ENCODE results near the gene MRPS2. TPM values are rescaled to one million over a fixed set of nuclear protein-coding genes. Genes with fewer than 3 reads are reported as not detected.

The MRPS2 gene
- total and polyA plus RNA-seq, 2 of the 4 experiments (the other 2 are of a cell fraction), result 53.1 to 104 TPM

DNA sequence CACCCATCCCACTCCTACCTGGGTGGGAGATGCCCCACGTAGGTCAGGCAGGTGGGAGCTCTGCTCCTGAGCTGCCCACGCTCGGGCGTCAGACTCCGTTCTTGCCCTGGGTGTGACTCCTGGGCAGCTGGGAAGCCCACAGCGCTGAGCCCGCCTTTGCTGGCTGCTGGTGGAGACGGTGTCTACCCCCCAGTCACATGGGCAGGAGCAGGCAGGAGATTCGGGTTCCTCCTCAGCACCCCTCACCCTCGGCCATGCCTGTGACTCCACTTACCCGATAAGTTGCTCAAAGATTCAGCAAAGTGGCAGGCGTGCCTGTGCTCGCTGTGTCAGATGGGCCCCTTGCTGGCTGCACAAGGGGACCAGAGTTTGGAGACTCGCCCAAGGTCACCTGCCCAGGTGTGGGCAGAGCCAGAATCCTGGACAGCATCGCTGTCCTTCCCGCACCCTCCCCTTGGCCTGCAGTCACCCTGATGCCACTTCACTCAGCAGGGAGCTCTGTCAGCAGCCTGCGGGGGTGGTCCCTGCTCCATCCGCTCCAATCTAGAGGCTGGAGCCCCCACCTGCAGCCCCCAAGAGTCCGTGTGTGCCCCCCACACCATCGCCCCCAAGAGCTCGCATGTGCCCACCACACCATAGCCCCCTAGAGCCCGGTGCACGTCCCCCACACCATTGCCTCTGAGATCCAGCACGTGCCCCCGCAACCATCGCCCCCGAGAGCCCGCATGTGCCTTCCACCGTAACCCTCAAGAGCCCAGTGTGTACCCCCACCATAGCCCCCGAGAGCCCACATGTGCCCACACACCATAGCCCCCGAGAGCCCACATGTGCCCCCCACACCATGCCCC lies 25.0 kb downstream of the MRPS2 start:
- Histone ChIP-seq H4K91ac (ENCODE audit: insufficient read depth, low read depth, low read length) (no peak overlapping the region), H3K9me3 (ENCODE audit: control insufficient read depth, insufficient read depth, low read length) (no peaks in the 10 kb centered on the region), H4K5ac (ENCODE audit: low read depth, low read length) (no peak overlapping the region), H3K4me3 (ENCODE audit: insufficient read depth, low read depth, low read length) (no peak overlapping the region), H4K20me1 (ENCODE audit: insufficient read depth, low read length) (no peaks in the 10 kb centered on the region), H3K4me2 (ENCODE audit: low read depth, low read length) (no peak overlapping the region), H2BK20ac (ENCODE audit: low read depth, low read length) (no peak overlapping the region), H3K27me3 (ENCODE audit: control insufficient read depth, insufficient read depth, low read length) (peaks cover 1% of the 10 kb centered on the region), H2BK15ac (ENCODE audit: low read depth, low read length) (no peak overlapping the region), H2AK5ac (ENCODE audit: low read depth, low read length) (no peak overlapping the region), H3K23ac (ENCODE audit: low read depth, low read length) (no peak overlapping the region), H3K36me3 (ENCODE audit: control insufficient read depth, insufficient read depth, low read length) (no peaks in the 10 kb centered on the region), H3K27ac (ENCODE audit: insufficient read depth, low read length) (no peak overlapping the region), H3K18ac (ENCODE audit: low read depth, low read length) (no peak overlapping the region), H2AFZ (replicated peaks; ENCODE audit: low read length, poor library complexity) (no peak overlapping the region), H3K9me1 (ENCODE audit: insufficient read depth, low read length) (no peaks in the 10 kb centered on the region), H3K4ac (ENCODE audit: low read depth, low read length) (no peak overlapping the region), H2BK5ac (ENCODE audit: low read depth, low read length, poor library complexity, severe bottlenecking) (no peak overlapping the region), H3K14ac (replicated peaks; ENCODE audit: low read depth, low read length) (no peak overlapping the region), H2BK120ac (ENCODE audit: low read depth, low read length) (no peak overlapping the region), H2AK9ac (replicated peaks; ENCODE audit: low read depth, low read length, poor library complexity) (no peak overlapping the region), H3K4me1 (ENCODE audit: control insufficient read depth, insufficient read depth, low read length) (no peaks in the 10 kb centered on the region), H3K9ac (ENCODE audit: low read depth, low read length) (no peak overlapping the region), H3K56ac (ENCODE audit: extremely low read depth, insufficient read depth, low read length) (no peak overlapping the region), H3K79me1 (ENCODE audit: low read depth in 1 of 2, low read length in 2 of 2) (no peaks in the 10 kb centered on the region), H4K8ac (ENCODE audit: low read depth in 2 of 2, low read length in 2 of 2) (no peak overlapping the region)
- POLR2A ChIA-PET (ENCODE audit: unreplicated experiment), result no interaction called here
- intact Hi-C loops (cut with micrococcal nuclease) (no loop called here), dilution Hi-C loops (cut with HindIII; ENCODE audit: low sequenced_read_pairs, unreplicated experiment) (no loop called here), in situ Hi-C loops (cut with MboI; ENCODE audit: low sequenced_read_pairs) (no loop called here)
- no TSS peak for BruUV-seq (replicated peaks)
- 54% methylated on average over 4 of the region's 31 CpGs; no CpG with 5 or more reads in 1 of the 2 experiments for WGBS, 2 experiments (ENCODE audit: extremely low coverage in 2 of 2, insufficient read length in 1 of 2)
- ATAC-seq (ENCODE audit: low read depth) (no peak), DNase-seq (no peak)
- CTCF ChIA-PET, result no interaction called here
- TF ChIP-seq MXI1 (IDR thresholded peaks at IDR 0.05; ENCODE audit: borderline replicate concordance, low read depth, low read length) (no peak), MAFK (IDR thresholded peaks at IDR 0.05; ENCODE audit: low read depth, low read length) (no peak), RCOR1 (IDR thresholded peaks at IDR 0.05; ENCODE audit: insufficient replicate concordance, low read length) (no peak), RAD21 (IDR thresholded peaks at IDR 0.05; ENCODE audit: low read length) (no peak), BHLHE40 (IDR thresholded peaks at IDR 0.05; ENCODE audit: low read depth, low read length) (no peak), CEBPB (IDR thresholded peaks at IDR 0.05; ENCODE audit: low read depth, low read length) (no peak)
